GM21717 (cell line): Measurements from ENCODE around the gene C2orf66.

Source experiments
- ATAC-seq: cut with Tn5 transposase; IDR thresholded peaks from one replicate; pipeline ENCODE4 v1.9.1; 2021; ENCODE audit warnings: mild to moderate bottlenecking, moderate library complexity; ENCODE audit not compliant: unreplicated experiment

C2orf66 gene

DNA sequence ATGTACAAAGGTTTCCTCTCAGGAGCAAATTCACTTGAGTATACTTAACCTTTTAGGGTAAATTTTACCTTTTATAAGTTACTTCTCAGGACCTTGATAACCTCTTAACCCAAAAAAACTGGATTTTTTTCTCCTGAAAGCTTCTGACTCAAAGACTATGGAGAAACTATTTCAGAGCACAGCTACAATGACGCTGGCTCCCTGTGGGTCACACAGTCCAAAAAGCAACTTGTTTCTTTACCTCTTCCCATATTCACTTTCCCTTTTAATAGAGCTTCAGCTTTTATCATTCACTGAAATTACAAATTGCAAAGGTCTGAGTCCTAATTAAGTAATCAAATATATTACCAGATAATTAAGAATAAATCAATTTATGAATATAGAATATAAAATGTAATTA, 42.1 kb downstream of the C2orf66 start:
- ATAC-seq: no peak

- ATAC-seq: no peak
These were observed 49.8 kb downstream of the C2orf66 start for GRCh38 chr2:196759378-196759706.

GRCh38 chr2:196758474-196759377, 50.4 kb downstream of the C2orf66 start:
- ATAC-seq: no peak
